Measurements from ENCODE around the gene BRPF3.

The BRPF3 gene

DNA sequence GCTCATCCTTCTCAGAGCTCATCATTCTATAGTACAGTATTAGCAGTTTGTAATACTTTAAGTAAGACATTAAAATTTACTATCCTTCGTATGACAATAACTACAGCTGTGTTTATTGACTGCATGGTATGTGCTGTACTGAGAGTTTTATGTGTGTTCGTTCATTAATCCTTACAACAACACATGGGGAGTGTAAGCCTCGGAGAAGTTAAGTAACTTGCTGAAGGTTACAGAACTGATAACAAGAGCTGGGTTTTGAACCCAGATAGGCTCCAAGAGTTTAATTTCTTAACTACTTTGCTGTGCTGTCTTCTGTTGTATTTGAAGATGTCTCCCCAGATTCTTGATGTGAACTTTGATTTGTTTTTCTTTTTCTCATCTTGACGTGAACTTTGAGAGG lies 23.7 kb downstream of the BRPF3 start:
- H3K4me3 ChIP-seq (IDR thresholded peaks at IDR 0.05; ENCODE audit: insufficient read depth, low read depth, low read length): no peak overlapping the region
- no peaks in the 10 kb centered on the region for H4K20me1 ChIP-seq (ENCODE audit: insufficient read depth)
- no peaks in the 10 kb centered on the region for H3K36me3 ChIP-seq (ENCODE audit: insufficient read depth)
- no peak overlapping the region for H2AFZ ChIP-seq (ENCODE audit: low read depth)
- no peaks in the 10 kb centered on the region for H3K4me1 ChIP-seq (ENCODE audit: low read depth, poor library complexity, severe bottlenecking)
- no peaks in the 10 kb centered on the region for H3K27me3 ChIP-seq (ENCODE audit: insufficient read depth, low read depth)
- TF ChIP-seq, protein P1, sequence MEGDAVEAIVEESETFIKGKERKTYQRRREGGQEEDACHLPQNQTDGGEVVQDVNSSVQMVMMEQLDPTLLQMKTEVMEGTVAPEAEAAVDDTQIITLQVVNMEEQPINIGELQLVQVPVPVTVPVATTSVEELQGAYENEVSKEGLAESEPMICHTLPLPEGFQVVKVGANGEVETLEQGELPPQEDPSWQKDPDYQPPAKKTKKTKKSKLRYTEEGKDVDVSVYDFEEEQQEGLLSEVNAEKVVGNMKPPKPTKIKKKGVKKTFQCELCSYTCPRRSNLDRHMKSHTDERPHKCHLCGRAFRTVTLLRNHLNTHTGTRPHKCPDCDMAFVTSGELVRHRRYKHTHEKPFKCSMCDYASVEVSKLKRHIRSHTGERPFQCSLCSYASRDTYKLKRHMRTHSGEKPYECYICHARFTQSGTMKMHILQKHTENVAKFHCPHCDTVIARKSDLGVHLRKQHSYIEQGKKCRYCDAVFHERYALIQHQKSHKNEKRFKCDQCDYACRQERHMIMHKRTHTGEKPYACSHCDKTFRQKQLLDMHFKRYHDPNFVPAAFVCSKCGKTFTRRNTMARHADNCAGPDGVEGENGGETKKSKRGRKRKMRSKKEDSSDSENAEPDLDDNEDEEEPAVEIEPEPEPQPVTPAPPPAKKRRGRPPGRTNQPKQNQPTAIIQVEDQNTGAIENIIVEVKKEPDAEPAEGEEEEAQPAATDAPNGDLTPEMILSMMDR (conservative IDR thresholded peaks at IDR 0.05; ENCODE audit: low read depth, low read length): no peak
- no peak overlapping the region for H3K4me2 ChIP-seq
- no peak overlapping the region for H3K27ac ChIP-seq
- no peaks in the 10 kb centered on the region for H3K79me2 ChIP-seq (ENCODE audit: insufficient read depth, low read depth)
- no peak overlapping the region for H3K9ac ChIP-seq

DNA sequence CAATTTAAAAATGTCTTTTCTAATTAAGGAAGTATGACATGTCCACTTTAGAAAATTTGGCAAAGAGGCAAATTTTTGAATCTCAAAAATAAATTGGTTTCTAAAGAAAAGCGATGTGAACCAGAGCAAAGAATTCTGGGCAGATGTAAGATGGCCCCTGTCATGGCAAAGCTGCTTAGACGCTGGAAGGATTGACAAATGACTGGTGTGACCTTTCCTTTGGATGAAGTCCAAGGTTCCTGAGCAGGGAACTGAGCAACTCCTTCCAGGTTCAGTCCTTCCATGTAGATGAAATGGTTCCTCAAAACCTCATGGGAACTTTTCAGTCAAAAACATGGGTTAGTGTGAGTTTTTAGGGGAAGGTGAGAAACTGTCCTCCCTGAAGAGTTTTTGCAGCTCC lies 25.1 kb downstream of the BRPF3 start:
- H3K4me3 ChIP-seq (IDR thresholded peaks at IDR 0.05; ENCODE audit: insufficient read depth, low read depth, low read length): no peak overlapping the region
- H2AFZ ChIP-seq (ENCODE audit: low read depth): no peak overlapping the region
- TF ChIP-seq, protein P1 (conservative IDR thresholded peaks at IDR 0.05; ENCODE audit: low read depth, low read length): no peak
- H3K27me3 ChIP-seq (ENCODE audit: insufficient read depth, low read depth): no peaks in the 10 kb centered on the region
- H3K4me2 ChIP-seq: no peak overlapping the region
- no peaks in the 10 kb centered on the region for H3K79me2 ChIP-seq (ENCODE audit: insufficient read depth, low read depth)
- H4K20me1 ChIP-seq (ENCODE audit: insufficient read depth): no peaks in the 10 kb centered on the region
- H3K27ac ChIP-seq: no peak overlapping the region
- no peaks in the 10 kb centered on the region for H3K4me1 ChIP-seq (ENCODE audit: low read depth, poor library complexity, severe bottlenecking)
- no peaks in the 10 kb centered on the region for H3K36me3 ChIP-seq (ENCODE audit: insufficient read depth)
- no peak overlapping the region for H3K9ac ChIP-seq

DNA sequence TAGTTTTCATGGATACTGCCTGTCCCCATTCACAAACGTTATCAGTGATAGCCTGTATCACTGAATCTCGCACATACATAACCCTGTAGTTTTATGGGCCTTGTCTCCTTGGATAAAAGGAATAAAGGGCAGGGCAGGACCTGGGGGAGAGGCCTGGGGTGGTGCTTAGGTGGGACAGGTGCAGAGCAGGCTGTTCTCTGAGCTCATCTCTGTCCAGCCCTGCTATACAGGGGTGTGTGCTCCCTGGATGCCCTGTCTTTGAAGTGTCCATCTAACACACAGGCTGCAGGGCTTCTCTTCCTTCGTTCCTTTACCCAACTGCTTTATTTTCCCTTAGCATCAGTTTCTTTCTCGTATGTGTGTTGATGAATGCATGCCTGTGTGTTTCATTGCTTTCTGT lies 26.4 kb downstream of the BRPF3 start:
- Histone ChIP-seq H3K4me1 (ENCODE audit: low read depth, poor library complexity, severe bottlenecking) (peaks cover 4% of the 10 kb centered on the region), H3K4me2 (no peak overlapping the region), H3K27me3 (ENCODE audit: insufficient read depth, low read depth) (no peaks in the 10 kb centered on the region), H3K9ac (no peak overlapping the region), H3K4me3 (IDR thresholded peaks at IDR 0.05; ENCODE audit: insufficient read depth, low read depth, low read length) (no peak overlapping the region), H3K79me2 (ENCODE audit: insufficient read depth, low read depth) (no peaks in the 10 kb centered on the region), H4K20me1 (ENCODE audit: insufficient read depth) (no peaks in the 10 kb centered on the region), H2AFZ (ENCODE audit: low read depth) (no peak overlapping the region), H3K36me3 (ENCODE audit: insufficient read depth) (no peaks in the 10 kb centered on the region), H3K27ac (no peak overlapping the region)
- TF ChIP-seq, protein P1 (conservative IDR thresholded peaks at IDR 0.05; ENCODE audit: low read depth, low read length): no peak

DNA sequence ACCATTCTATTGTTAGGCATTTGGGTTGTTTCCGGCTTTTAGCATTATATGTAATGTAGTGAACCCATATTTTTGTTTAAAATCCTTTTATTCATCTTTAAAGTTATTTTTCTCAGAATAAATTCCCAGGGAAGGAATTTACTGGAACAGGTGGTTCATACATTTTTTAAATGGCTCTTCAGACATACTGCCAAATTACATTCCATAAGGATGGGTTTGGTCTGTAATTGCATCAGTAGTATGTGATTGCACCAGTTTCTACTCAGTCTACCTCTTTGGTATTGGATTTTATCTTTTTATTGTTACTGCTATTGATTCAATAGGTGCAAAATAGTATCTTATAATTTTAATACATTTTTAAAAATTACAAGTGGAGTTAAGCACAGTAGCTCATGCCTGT lies 27.2 kb downstream of the BRPF3 start:
- H3K27ac ChIP-seq: no peak overlapping the region
- H3K4me2 ChIP-seq: no peak overlapping the region
- peaks cover 6% of the 10 kb centered on the region for H3K4me1 ChIP-seq (ENCODE audit: low read depth, poor library complexity, severe bottlenecking)
- no peak overlapping the region for H2AFZ ChIP-seq (ENCODE audit: low read depth)
- H3K36me3 ChIP-seq (ENCODE audit: insufficient read depth): no peaks in the 10 kb centered on the region
- no peak overlapping the region for H3K4me3 ChIP-seq (IDR thresholded peaks at IDR 0.05; ENCODE audit: insufficient read depth, low read depth, low read length)
- TF ChIP-seq, protein P1 (conservative IDR thresholded peaks at IDR 0.05; ENCODE audit: low read depth, low read length): no peak
- no peaks in the 10 kb centered on the region for H3K79me2 ChIP-seq (ENCODE audit: insufficient read depth, low read depth)
- no peaks in the 10 kb centered on the region for H4K20me1 ChIP-seq (ENCODE audit: insufficient read depth)
- H3K9ac ChIP-seq: no peak overlapping the region
- no peaks in the 10 kb centered on the region for H3K27me3 ChIP-seq (ENCODE audit: insufficient read depth, low read depth)
